HepG2 (cell line): ENCODE results near the gene MAPK14. TPM values are rescaled to one million over a fixed set of nuclear protein-coding genes. Genes with fewer than 3 reads are reported as not detected.

Experiments used
- ATAC-seq: fragments of 200-7000 bp; cut with Tn5 transposase; 3 replicates; pipeline ENCODE4 v1.9.1; 2020; ENCODE audit warnings: mild to moderate bottlenecking, moderate library complexity
- BruUV-seq: library from RNA; stranded (reverse); fragments of 400-500 nt; replicated peaks from 2 replicates; lab custom pipeline; 2021; lab: Mats Ljungman, UMichigan
- CTCF ChIA-PET: fragments of 300-600 bp; formaldehyde crosslinking; extraction: SDS; loops from one replicate; lab custom pipeline; 2021; ENCODE audit warnings: low total read pairs, inconsistent platforms, low intra/inter-chr PET ratio; lab: Yijun Ruan, JAX
- POLR2A ChIA-PET: fragments of 350-600 bp; sonication (Branson Sonifier 250); formaldehyde crosslinking; loops from one replicate; lab custom pipeline; 2020; ENCODE audit warnings: antibody characterized with exemption, inconsistent platforms; lab: Yijun Ruan, JAX
- DNase-seq: peaks from one replicate; pipeline ENCODE4 v3.0.0-alpha.2; 2015; ENCODE audit warnings: low spot score
- FAIRE-seq: peaks from 3 replicates; lab custom pipeline; 2011; peaks lifted over from hg19 to GRCh38; lab: Jason Lieb, UNC
- H2AFZ ChIP-seq: one replicate; pipeline ENCODE4 v1.6.1; 2011; ENCODE audit warnings: low read length, inconsistent platforms
- H3K27ac ChIP-seq: fragments of 300-600 bp; 3 replicates; pipeline ENCODE4 v1.8.0; 2011; ENCODE audit warnings: mixed run types, mild to moderate bottlenecking, mixed read lengths, low read length, inconsistent platforms; ENCODE audit not compliant: insufficient read depth; ENCODE audit errors: extremely low read length
- H3K27me3 ChIP-seq, 2 experiments: fragments of 200-600 bp in 1 of 2; 2 replicates in 1 of 2; 3 replicates in 1 of 2; pipeline versions ENCODE4 v1.6.0 to v1.8.0; 2011; ENCODE audit warnings: low read length in 2 of 2, mild to moderate bottlenecking in 2 of 2, moderate library complexity in 2 of 2, inconsistent platforms in 1 of 2; ENCODE audit not compliant: insufficient read depth in 2 of 2, control insufficient read depth in 1 of 2
- H3K36me3 ChIP-seq, 2 experiments: fragments of 200-600 bp in 1 of 2; replicated peaks in 1 of 2; 2 replicates in 1 of 2; 3 replicates in 1 of 2; pipeline versions ENCODE4 v1.5.1 to v1.8.0; 2011; ENCODE audit warnings: low read length in 2 of 2, inconsistent platforms in 1 of 2; ENCODE audit not compliant: insufficient read depth in 2 of 2, control insufficient read depth in 1 of 2
- H3K4me1 ChIP-seq: 2 replicates; pipeline ENCODE4 v1.5.1; 2012; ENCODE audit warnings: low read length, inconsistent platforms; ENCODE audit not compliant: insufficient read depth
- H3K4me2 ChIP-seq: 2 replicates; pipeline ENCODE4 v1.6.0; 2011; ENCODE audit warnings: low read depth, low read length, inconsistent platforms
- H3K4me3 ChIP-seq, 3 experiments: fragments of 200-600 bp in 1 of 3; sonication (generic), shearing (Covaris generic) in 1 of 3; replicated peaks in 1 of 3; 2 replicates each; pipeline ENCODE4 v1.5.1; 2011 to 2016; ENCODE audit warnings: low read length in 3 of 3, inconsistent platforms in 2 of 3, low read depth in 2 of 3, mild to moderate bottlenecking in 2 of 3, control low read depth in 1 of 3, mixed read lengths in 1 of 3; ENCODE audit not compliant: insufficient read depth in 1 of 3
- H3K79me2 ChIP-seq: one replicate; pipeline ENCODE4 v1.6.1; 2011; ENCODE audit warnings: low read length, inconsistent platforms; ENCODE audit not compliant: insufficient read depth
- H3K9ac ChIP-seq: 2 replicates; pipeline ENCODE4 v1.6.0; 2011; ENCODE audit warnings: mild to moderate bottlenecking, low read depth, low read length, inconsistent platforms; ENCODE audit not compliant: insufficient read depth
- H3K9me3 ChIP-seq: 2 replicates; pipeline ENCODE4 v1.5.1; 2012; ENCODE audit warnings: mild to moderate bottlenecking, low read length
- H4K20me1 ChIP-seq: 2 replicates; pipeline ENCODE4 v1.6.0; 2011; ENCODE audit warnings: inconsistent platforms, mild to moderate bottlenecking, low read length, moderate library complexity; ENCODE audit not compliant: insufficient read depth
- MYPOP ChIP-seq: sonication (generic); formaldehyde crosslinking; IDR thresholded peaks from 2 replicates; pipeline ENCODE4 v1.8.1; 2023; ENCODE audit warnings: mild to moderate bottlenecking, moderate library complexity, missing genetic modification reagents
- SAP130 ChIP-seq: IDR thresholded peaks from 2 replicates; pipeline ENCODE4 v1.6.1; 2016; ENCODE audit warnings: low read depth
- SOX13 ChIP-seq, 3 experiments: fragments of 450-650 bp in 1 of 3; sonication (generic) in 1 of 3; formaldehyde crosslinking in 1 of 3; IDR thresholded peaks in 2 of 3; conservative IDR thresholded peaks in 1 of 3; 2 replicates each; pipeline versions ENCODE4 v1.5.0 to v1.6.1; 2016 to 2020; ENCODE audit warnings: antibody characterized with exemption in 1 of 3, mild to moderate bottlenecking in 1 of 3, missing compliant biosample characterization in 1 of 3, missing genetic modification reagents in 1 of 3, moderate library complexity in 1 of 3
- SUZ12 ChIP-seq: fragments of 150-350 bp; IDR thresholded peaks from 2 replicates; pipeline ENCODE4 v1.6.1; 2014; ENCODE audit warnings: low read depth, low read length
- THAP8 ChIP-seq: sonication (generic); formaldehyde crosslinking; IDR thresholded peaks from 2 replicates; pipeline ENCODE4 v1.5.1; 2020; ENCODE audit warnings: missing genetic modification reagents, mild to moderate bottlenecking, borderline replicate concordance
- ZNF256 ChIP-seq: sonication (generic); formaldehyde crosslinking; conservative IDR thresholded peaks from 2 replicates; pipeline ENCODE4 v1.4.0; 2020; ENCODE audit warnings: missing genetic modification reagents
- WGBS: methylation state at CpG from one replicate; pipeline ENCODE4 v1.1.6; 2017; ENCODE audit warnings: low lambda C conversion rate; 5-methylcytosine and 5-hydroxymethylcytosine counted together
- in situ Hi-C: cut with HindIII; loops from 2 replicates; pipeline ENCODE4 v1.10.0; 2017; ENCODE audit warnings: low pct_unique_long_range_greater_than_20kb; ENCODE audit not compliant: extremely low pct_ligation_motif_present
- intact Hi-C: fragments of 100-400 bp; cut with micrococcal nuclease; formaldehyde crosslinking; loops from one replicate; pipeline ENCODE4 v1.10.0; 2022; ENCODE audit not compliant: unreplicated experiment
- polyA plus RNA-seq, 8 experiments: library from polyadenylated mRNA; depleted of rRNA in 3 of 8; stranded (reverse) in 7 of 8; unstranded in 1 of 8; fragments of >200 nt; fragmentation: Illumina TruSeq in 4 of 8; extraction: Trizol in 4 of 8; gene quantifications; 2 replicates each; pipeline versions ENCODE4 v1.2.1 to v1.2.3, GENCODE V29; 2011 to 2016; ENCODE audit warnings: low read depth in 4 of 8, missing spikeins in 1 of 8, mixed read lengths in 1 of 8; ENCODE audit not compliant: insufficient read depth in 1 of 8
- total RNA-seq, 5 experiments: library from RNA; depleted of rRNA; stranded (reverse); fragments of >200 nt; fragmentation: Illumina TruSeq; extraction: Trizol; gene quantifications; 2 replicates each; pipeline ENCODE4 v1.2.3, GENCODE V29; 2016; ENCODE audit warnings: low read depth in 1 of 5

MAPK14 gene
- total and polyA plus RNA-seq, 2 of the 13 experiments (the other 11 are each of a cell fraction or from before 2014, with no cell fraction given): 66.3 to 67.3 TPM

- CTCF ChIA-PET: no interaction called here
These were observed 117.9 kb downstream of the MAPK14 start for GRCh38 chr6:36145495-36145894.

More at GRCh38 chr6:36145495-36145894, 117.9 kb downstream of the MAPK14 start:
- H3K27ac ChIP-seq: no peak overlapping the region
- TF ChIP-seq ZNF256: no peak
- TF ChIP-seq SAP130 (CRISPR knock-in tag): no peak
- no peak for TF ChIP-seq SOX13 (IDR thresholded peaks at IDR 0.05)
- no peak for TF ChIP-seq SOX13 (CRISPR knock-in tag; conservative IDR thresholded peaks at IDR 0.05 in 1 of 2, IDR thresholded peaks at IDR 0.05 in 1 of 2)
- no peak for TF ChIP-seq SUZ12
- TF ChIP-seq THAP8 (CRISPR knock-in tag): no peak
- TF ChIP-seq MYPOP: no peak
- in situ Hi-C loops: no loop called here
- peaks cover 16% of the 10 kb centered on the region for H3K4me1 ChIP-seq
- DNase-seq (no peak), ATAC-seq (no peak), FAIRE-seq (no peak)
- intact Hi-C loops: no loop called here
- H3K4me3 ChIP-seq: no peak overlapping the region
- no peaks in the 10 kb centered on the region for H3K79me2 ChIP-seq
- no peak overlapping the region for H3K4me2 ChIP-seq
- H3K9ac ChIP-seq: no peak overlapping the region
- H3K27me3 ChIP-seq: no peaks in the 10 kb centered on the region
- WGBS: 50% methylated on average over 3 of the region's 4 CpGs
- H3K9me3 ChIP-seq: no peaks in the 10 kb centered on the region
- no TSS peak for BruUV-seq
- no peaks in the 10 kb centered on the region for H4K20me1 ChIP-seq
- H3K36me3 ChIP-seq: peaks cover 0 to 1% of the 10 kb centered on the region in 2 experiments; a peak in 1 of 5 replicates
- POLR2A ChIA-PET: interaction anchor here (0.6 to 6.1 kb wide), 2 partner anchors 13 to 513 kb away, joined by 3 to 45 read pairs; partner anchors contain the start of gene MAPK13
- no peak overlapping the region for H2AFZ ChIP-seq
